Activated T-helper 1 cell treated with Interleukin-2 at 50 U/mL for 16 hours (primary cell): Measurements from ENCODE around the gene CCDC50.

Experiments used
- DNase-seq: peaks from one replicate; pipeline ENCODE4 v3.0.0-alpha.2; 2020; ENCODE audit warnings: low read depth

The CCDC50 gene

GRCh38 chr3:191425322-191425734, 96.1 kb downstream of the CCDC50 start:
- no peak for DNase-seq

- no peak for DNase-seq
Measured at GRCh38 chr3:191426311-191426710, 97.1 kb downstream of the CCDC50 start.

GRCh38 chr3:191428177-191428576, 99.0 kb downstream of the CCDC50 start:
- no peak for DNase-seq

GRCh38 chr3:191430103-191430502, 100.9 kb downstream of the CCDC50 start:
- DNase-seq = no peak

- no peak for DNase-seq
Measured at GRCh38 chr3:191431160-191431822, 102.1 kb downstream of the CCDC50 start.

- no peak for DNase-seq
Measured at GRCh38 chr3:191432162-191432561, 103.0 kb downstream of the CCDC50 start.

GRCh38 chr3:191434024-191434423, 104.8 kb downstream of the CCDC50 start:
- DNase-seq = no peak

GRCh38 chr3:191435981-191436380, 106.8 kb downstream of the CCDC50 start:
- DNase-seq = no peak

- DNase-seq = no peak
Measured at GRCh38 chr3:191438150-191438814, 109.1 kb downstream of the CCDC50 start.

GRCh38 chr3:191440532-191440931, 111.3 kb downstream of the CCDC50 start:
- no peak for DNase-seq

- DNase-seq = no peak
Measured at GRCh38 chr3:191441687-191442086, 112.5 kb downstream of the CCDC50 start.

- DNase-seq = no peak
Measured at GRCh38 chr3:191444569-191444968, 115.4 kb downstream of the CCDC50 start.
